ENCODE data around the gene IL18. TPM values are rescaled to one million over a fixed set of nuclear protein-coding genes. Genes with fewer than 3 reads are reported as not detected.

IL18 gene
- total RNA-seq, 1 experiment from 2014 or later: 0.31 TPM

- Histone ChIP-seq H3K9ac (ENCODE audit: extremely low read depth, insufficient read length, low read length) (no peak overlapping the region), H3K79me1 (ENCODE audit: insufficient read depth, low read depth, low read length, poor library complexity, severe bottlenecking) (no peaks in the 10 kb centered on the region), H2BK15ac (ENCODE audit: low read depth, low read length) (no peak overlapping the region), H3K14ac (ENCODE audit: insufficient read depth, low read length) (no peak overlapping the region), H3K56ac (ENCODE audit: insufficient read length, low read depth, low read length) (no peak overlapping the region), H3K9me3 (ENCODE audit: control insufficient read depth, low read depth, low read length) (no peaks in the 10 kb centered on the region), H3K18ac (ENCODE audit: insufficient read length, low read depth, low read length) (no peak overlapping the region), H3K79me2 (ENCODE audit: insufficient read depth, low read length) (no peaks in the 10 kb centered on the region), H3K27me3 (ENCODE audit: insufficient read depth, low read length) (no peaks in the 10 kb centered on the region), H4K8ac (replicated peaks; ENCODE audit: insufficient read length, low read depth, low read length) (no peak overlapping the region), H4K20me1 (ENCODE audit: control insufficient read depth, insufficient read depth, insufficient read length) (no peaks in the 10 kb centered on the region), H2AK5ac (ENCODE audit: insufficient read length, low read length) (no peak overlapping the region), H3K23ac (ENCODE audit: insufficient read length, low read depth, low read length) (no peak overlapping the region), H2BK20ac (ENCODE audit: low read depth, low read length, poor library complexity, severe bottlenecking) (no peak overlapping the region), H3K4me2 (ENCODE audit: insufficient read depth, insufficient read length, low read length) (no peak overlapping the region), H4K5ac (ENCODE audit: insufficient read length, low read depth, low read length) (no peak overlapping the region), H2BK5ac (ENCODE audit: insufficient read length, low read length) (no peak overlapping the region), H2AFZ (ENCODE audit: low read length) (no peak overlapping the region), H3T11ph (ENCODE audit: low read length) (no peak overlapping the region), H4K91ac (ENCODE audit: insufficient read length, low read depth, low read length) (no peak overlapping the region), H2BK120ac (ENCODE audit: low read depth, low read length, poor library complexity, severe bottlenecking) (no peak overlapping the region), H3K4ac (ENCODE audit: low read depth, low read length) (no peak overlapping the region), H3K27ac (ENCODE audit: insufficient read length, low read depth, low read length) (no peak overlapping the region), H3K23me2 (ENCODE audit: insufficient read length, low read depth, low read length, poor library complexity, severe bottlenecking) (no peaks in the 10 kb centered on the region), H3K4me1 (ENCODE audit: insufficient read depth, low read length) (no peaks in the 10 kb centered on the region), H2BK12ac (ENCODE audit: insufficient read length, low read depth, low read length) (no peak overlapping the region)
- peaks cover 3 to 4% of the 10 kb centered on the region in 2 experiments; a peak in 3 of 5 replicates for H3K9me3 Mint-ChIP-seq
- peaks cover 0 to 4% (median 0%) of the 10 kb centered on the region in 3 experiments; a peak in 1 of 7 replicates for H3K36me3 Mint-ChIP-seq (ENCODE audit: insufficient read depth in 1 of 3, low read depth in 3 of 3)
- no peaks in the 10 kb centered on the region for H3K4me1 Mint-ChIP-seq
- H3K27me3 Mint-ChIP-seq (ENCODE audit: low read depth): peaks cover 13% of the 10 kb centered on the region
- DNase-seq: no peak
- H3K4me3 Mint-ChIP-seq: no peak overlapping the region
- WGBS (ENCODE audit: extremely low coverage, insufficient read length, low lambda C conversion rate): no CpG with 5 or more reads among the region's 2 CpGs
- H3K27ac Mint-ChIP-seq: no peak overlapping the region
- TF ChIP-seq CTCF (conservative IDR thresholded peaks at IDR 0.05): no peak
Observed at GRCh38 chr11:112211536-112211935, 47.6 kb upstream of the IL18 start.

Data from H9 (cell line).